Naive thymus-derived CD4-positive, alpha-beta T cell (primary cell): ENCODE data around the gene OR52L1. TPM values are rescaled to one million over a fixed set of nuclear protein-coding genes. Genes with fewer than 3 reads are reported as not detected.
A peak's percentile ranks its signal among the peaks of the same experiment; 100 is the strongest.

ENCODE experiments used
- ATAC-seq: fragments of 150-1000 bp; cut with Tn5 transposase; 2 replicates; pipeline ENCODE4 v1.10.0; 2021; ENCODE audit warnings: mild to moderate bottlenecking, moderate library complexity
- CTCF ChIA-PET: fragments of 350-600 bp; sonication (Branson Sonifier 250); formaldehyde crosslinking; loops from one replicate; lab custom pipeline; 2021; ENCODE audit warnings: antibody characterized with exemption; lab: Charles Lee
- POLR2A ChIA-PET: fragments of 350-600 bp; sonication (Branson Sonifier 250); formaldehyde crosslinking; loops from one replicate; lab custom pipeline; 2021; ENCODE audit warnings: antibody characterized with exemption, inconsistent platforms; lab: Charles Lee
- DNase-seq, 9 donors: peaks; one replicate each; pipeline versions ENCODE4 v3.0.0 to v3.0.0-alpha.2; 2020 to 2022; ENCODE audit warnings: mixed read lengths in 1 of 9
- H3K27ac ChIP-seq: one replicate; pipeline ENCODE4 v1.7.0; 2013; ENCODE audit warnings: mild to moderate bottlenecking, low read depth, low read length, moderate library complexity
- H3K27me3 ChIP-seq, 2 donors: one replicate each; pipeline ENCODE4 v1.7.0; 2013; ENCODE audit warnings: low read length in 2 of 2, mild to moderate bottlenecking in 2 of 2, moderate library complexity in 2 of 2; ENCODE audit not compliant: control insufficient read depth in 2 of 2, insufficient read depth in 2 of 2
- H3K36me3 ChIP-seq, 3 experiments: 1 replicate in 2 of 3; 2 replicates in 1 of 3; pipeline ENCODE4 v1.7.0; 2013; ENCODE audit warnings: low read length in 3 of 3, mild to moderate bottlenecking in 3 of 3, moderate library complexity in 1 of 3; ENCODE audit not compliant: insufficient read depth in 3 of 3, control insufficient read depth in 2 of 3
- H3K4me1 ChIP-seq, 2 donors: one replicate each; pipeline ENCODE4 v1.7.0; 2013; ENCODE audit warnings: low read length in 2 of 2, mild to moderate bottlenecking in 2 of 2, moderate library complexity in 1 of 2; ENCODE audit not compliant: control insufficient read depth in 2 of 2, insufficient read depth in 2 of 2
- H3K4me3 ChIP-seq: 2 replicates; pipeline ENCODE4 v1.7.0; 2013; ENCODE audit warnings: mild to moderate bottlenecking, low read length
- H3K9me3 ChIP-seq, 3 experiments: 1 replicate in 2 of 3; 2 replicates in 1 of 3; pipeline ENCODE4 v1.7.0; 2013; ENCODE audit warnings: low read length in 3 of 3; ENCODE audit not compliant: control insufficient read depth in 2 of 3
- H3K27ac Mint-ChIP-seq, 9 donors: one replicate each; pipeline ENCODE4 v1.8.0; 2020 to 2022; ENCODE audit warnings: mixed read lengths in 9 of 9, mild to moderate bottlenecking in 8 of 9, moderate library complexity in 5 of 9, inconsistent platforms in 2 of 9
- H3K27me3 Mint-ChIP-seq, 5 donors: one replicate each; pipeline ENCODE4 v1.8.0; 2021 to 2022; ENCODE audit warnings: mixed read lengths in 5 of 5, mild to moderate bottlenecking in 1 of 5
- H3K36me3 Mint-ChIP-seq, 5 donors: one replicate each; pipeline ENCODE4 v1.8.0; 2020 to 2022; ENCODE audit warnings: mixed read lengths in 5 of 5, mild to moderate bottlenecking in 3 of 5, inconsistent platforms in 1 of 5
- H3K4me1 Mint-ChIP-seq, 7 donors: one replicate each; pipeline ENCODE4 v1.8.0; 2020 to 2022; ENCODE audit warnings: mixed read lengths in 7 of 7, mild to moderate bottlenecking in 3 of 7, inconsistent platforms in 1 of 7
- H3K4me3 Mint-ChIP-seq, 10 donors: one replicate each; pipeline ENCODE4 v1.8.0; 2020 to 2022; ENCODE audit warnings: mild to moderate bottlenecking in 10 of 10, mixed read lengths in 10 of 10, moderate library complexity in 6 of 10, inconsistent platforms in 2 of 10
- H3K9me3 Mint-ChIP-seq, 11 donors: one replicate each; pipeline ENCODE4 v1.8.0; 2020 to 2022; ENCODE audit warnings: mixed read lengths in 11 of 11, mild to moderate bottlenecking in 4 of 11, inconsistent platforms in 1 of 11, moderate library complexity in 1 of 11
- intact Hi-C, 2 donors: fragments of 100-400 bp; cut with micrococcal nuclease; formaldehyde crosslinking; loops; one replicate each; pipeline ENCODE4 v1.15.1; 2023
- polyA plus RNA-seq, 2 donors: library from polyadenylated mRNA; unstranded; fragments of 300-500 nt; fragmentation: Illumina TruSeq; gene quantifications; one replicate each; pipeline ENCODE4 v1.2.3, GENCODE V29; 2021
- total RNA-seq, 6 experiments: library from RNA in 5 of 6; stranded (reverse) in 5 of 6; gene quantifications; 1 replicate in 5 of 6; 2 replicates in 1 of 6; pipeline ENCODE4 v1.2.3 and lab custom pipeline; 2021 to 2026

OR52L1 gene
- total RNA-seq = not detected
- polyA plus RNA-seq = not detected
- total RNA-seq (lab: John Stamatoyannopoulos, UW) = not detected

DNA sequence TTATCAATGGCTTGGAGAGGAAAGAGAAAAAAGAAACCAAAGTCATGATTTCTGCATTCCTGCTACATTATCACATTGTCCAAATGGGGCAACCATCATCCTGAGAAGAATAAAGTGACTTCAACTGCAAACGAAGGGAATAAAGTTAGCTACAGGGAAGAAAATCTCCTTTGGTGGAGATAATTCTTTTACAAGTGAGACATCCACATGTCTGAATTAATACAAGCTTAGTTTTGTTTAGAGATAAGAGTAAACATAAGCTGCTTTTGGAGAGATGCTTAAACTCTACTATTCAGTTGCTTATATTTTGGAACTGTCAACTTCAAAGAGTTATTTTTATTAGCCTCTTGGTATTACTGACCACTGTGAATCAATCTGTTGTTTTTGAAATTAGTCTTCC lies at the start of gene OR52L1:
TSS of gene OR52L1 (minus strand) at position 101 of the 400 bp plus-strand sequence. CDS start at position 46, 55 bp downstream.
- no peak for DNase-seq
- Mint-ChIP-seq H3K36me3 (peaks cover 0 to 3% (median 0%) of the 10 kb centered on the region in 5 donors), H3K9me3 (peaks cover 0 to 10% (median 2%) of the 10 kb centered on the region in 11 donors), H3K27ac (no peak within 1 kb of the TSS), H3K4me1 (no peaks in the 10 kb centered on the region), H3K4me3 (no peak within 1 kb of the TSS), H3K27me3 (peaks cover 12 to 66% (median 49%) of the 10 kb centered on the region in 5 donors)
- Histone ChIP-seq H3K27ac (no peak within 1 kb of the TSS), H3K27me3 (peaks cover 0 to 6% of the 10 kb centered on the region in 2 donors), H3K9me3 (no peaks in the 10 kb centered on the region), H3K4me3 (no peak within 1 kb of the TSS), H3K36me3 (no peaks in the 10 kb centered on the region), H3K4me1 (no peaks in the 10 kb centered on the region)
- intact Hi-C loops = no loop called here
- no peak for ATAC-seq
- POLR2A ChIA-PET = no interaction called here
- CTCF ChIA-PET = no interaction called here

DNA sequence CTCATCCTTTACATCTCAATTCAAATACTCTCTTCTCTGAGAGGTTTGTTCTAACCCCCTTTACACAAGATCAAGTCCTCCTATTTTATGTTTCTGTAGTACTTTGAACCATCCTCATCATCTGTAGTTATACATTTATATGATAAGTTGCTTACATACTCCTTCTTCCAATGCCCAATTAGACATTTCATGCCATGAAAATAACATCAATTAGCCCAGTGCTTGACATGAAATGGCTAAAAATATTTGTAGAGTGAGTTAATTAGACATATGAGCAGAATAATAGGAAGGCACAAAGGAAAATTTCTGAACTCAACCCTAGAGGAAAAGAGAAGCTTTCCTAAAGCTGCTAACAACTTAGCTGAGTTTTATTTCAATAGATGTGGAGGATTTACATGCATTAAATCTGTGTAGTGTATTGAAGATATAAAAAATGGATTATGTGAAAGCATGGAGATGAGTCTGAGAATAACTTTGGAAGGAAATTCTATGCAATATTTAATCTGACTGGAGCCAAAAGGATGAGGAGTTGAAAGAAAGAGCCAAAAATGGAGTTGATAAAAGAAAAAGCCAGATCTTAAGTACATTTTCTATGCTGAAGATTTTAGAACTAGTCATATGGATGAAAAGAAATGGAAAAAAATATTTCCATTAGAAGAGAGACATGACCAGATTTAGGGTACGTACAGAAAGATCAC lies 44.1 kb upstream of the OR52L1 start, which contains the start of gene OR56A1:
TSS of gene OR56A1 (minus strand) at position 51 of the 698 bp plus-strand sequence. CDS start 3,066 bp downstream, outside the sequence.
- ATAC-seq (no peak), DNase-seq (no peak)
- Mint-ChIP-seq H3K4me1 (no peaks in the 10 kb centered on the region), H3K27me3 (peaks cover 10 to 19% (median 15%) of the 10 kb centered on the region in 5 donors), H3K36me3 (no peaks in the 10 kb centered on the region), H3K9me3 (peaks cover 0 to 3% (median 0%) of the 10 kb centered on the region in 11 donors), H3K4me3 (no peak within 1 kb of the TSS), H3K27ac (no peak within 1 kb of the TSS)
- H3K36me3 ChIP-seq = no peaks in the 10 kb centered on the region
- H3K27ac ChIP-seq = no peak within 1 kb of the TSS
- no peak within 1 kb of the TSS for H3K4me3 ChIP-seq
- no peaks in the 10 kb centered on the region for H3K9me3 ChIP-seq
- no peaks in the 10 kb centered on the region for H3K27me3 ChIP-seq
- intact Hi-C loops = no loop called here
- ChIA-PET POLR2A (no interaction called here), CTCF (no interaction called here)
- H3K4me1 ChIP-seq = no peaks in the 10 kb centered on the region

DNA sequence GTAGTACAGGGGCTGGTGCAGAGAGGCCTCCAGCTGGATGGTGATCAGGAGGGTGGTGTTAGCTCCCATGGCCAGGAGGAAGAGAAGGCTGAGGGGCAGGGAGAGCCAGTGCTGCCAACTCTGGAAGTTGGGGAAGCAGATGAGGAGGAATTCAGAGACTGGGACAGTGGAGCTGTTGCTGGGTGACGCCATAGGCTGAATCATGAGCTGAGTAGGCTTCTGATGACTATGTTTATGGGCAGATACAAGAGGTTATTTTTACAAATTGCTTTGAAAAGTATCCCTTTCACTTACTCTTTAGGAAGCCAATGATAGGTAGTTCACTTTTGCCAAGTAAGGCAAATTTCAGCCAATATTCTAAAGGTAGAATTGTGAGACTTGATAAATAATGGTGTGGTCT lies 40.7 kb upstream of the OR52L1 start:
- ChIA-PET POLR2A (no interaction called here), CTCF (no interaction called here)
- H3K4me3 Mint-ChIP-seq = no peak overlapping the region
- no peak for DNase-seq
- H3K4me3 ChIP-seq = no peak overlapping the region
- no peaks in the 10 kb centered on the region for H3K27me3 ChIP-seq
- no peaks in the 10 kb centered on the region for H3K9me3 ChIP-seq
- intact Hi-C loops = no loop called here
- no peak overlapping the region for H3K27ac Mint-ChIP-seq
- peaks cover 21 to 41% (median 30%) of the 10 kb centered on the region in 5 donors for H3K27me3 Mint-ChIP-seq
- no peak for ATAC-seq
- peaks cover 0 to 3% (median 0%) of the 10 kb centered on the region in 11 donors for H3K9me3 Mint-ChIP-seq
- H3K4me1 ChIP-seq = no peaks in the 10 kb centered on the region
- H3K36me3 Mint-ChIP-seq = no peaks in the 10 kb centered on the region
- H3K27ac ChIP-seq = no peak overlapping the region
- H3K4me1 Mint-ChIP-seq = no peaks in the 10 kb centered on the region
- H3K36me3 ChIP-seq = no peaks in the 10 kb centered on the region

DNA sequence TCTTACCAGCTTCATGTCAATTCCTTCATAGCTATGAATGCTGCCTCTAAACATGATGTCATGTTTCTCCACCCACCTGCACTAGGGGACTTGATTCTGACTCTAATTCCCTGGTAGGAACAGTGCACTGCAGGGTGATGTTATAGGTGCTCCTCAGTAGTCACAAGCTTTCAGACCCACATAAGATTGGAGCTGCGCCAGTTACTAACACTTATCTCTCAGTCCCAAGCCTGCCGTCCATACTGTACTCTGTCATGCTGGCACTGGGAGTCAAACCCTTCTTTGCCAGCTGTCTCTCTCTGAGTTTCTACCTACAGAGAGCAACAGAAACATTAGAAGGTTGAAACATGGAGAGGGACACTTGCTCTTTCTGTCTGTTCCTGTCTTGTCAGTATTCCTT lies 38.3 kb upstream of the OR52L1 start:
- Histone ChIP-seq H3K9me3 (no peaks in the 10 kb centered on the region), H3K4me1 (no peaks in the 10 kb centered on the region), H3K27ac (no peak overlapping the region), H3K36me3 (no peaks in the 10 kb centered on the region), H3K4me3 (no peak overlapping the region), H3K27me3 (no peaks in the 10 kb centered on the region)
- Mint-ChIP-seq H3K4me3 (no peak overlapping the region), H3K27me3 (peaks cover 24 to 41% (median 30%) of the 10 kb centered on the region in 5 donors), H3K4me1 (no peaks in the 10 kb centered on the region), H3K36me3 (no peaks in the 10 kb centered on the region), H3K27ac (no peak overlapping the region), H3K9me3 (peaks cover 0 to 3% (median 0%) of the 10 kb centered on the region in 11 donors)
- intact Hi-C loops = no loop called here
- DNase-seq (no peak), ATAC-seq (no peak)
- ChIA-PET CTCF (no interaction called here), POLR2A (no interaction called here)

DNA sequence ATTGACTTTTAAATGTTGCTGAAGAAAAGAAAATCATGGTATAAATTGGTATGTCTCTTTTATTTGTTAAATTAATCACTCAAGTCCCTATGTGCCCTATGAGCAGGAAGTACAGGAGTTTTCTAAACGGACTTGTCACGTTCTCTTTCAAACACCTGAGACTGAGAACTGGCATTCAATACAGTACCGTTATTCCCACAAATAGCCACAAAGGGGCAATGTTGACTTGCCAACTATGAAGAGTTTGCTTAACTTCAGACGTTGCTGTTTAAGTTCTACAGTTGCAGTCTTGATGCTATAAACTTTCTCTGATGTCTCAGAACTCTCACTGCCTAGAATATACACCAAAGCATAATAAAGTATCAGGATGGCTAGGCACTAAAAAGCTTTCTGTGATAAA lies 36.2 kb upstream of the OR52L1 start:
- Histone ChIP-seq H3K27ac (no peak overlapping the region), H3K36me3 (no peaks in the 10 kb centered on the region), H3K4me3 (no peak overlapping the region), H3K27me3 (no peaks in the 10 kb centered on the region), H3K9me3 (no peaks in the 10 kb centered on the region), H3K4me1 (no peaks in the 10 kb centered on the region)
- DNase-seq (peak in 5 of 9 donors; percentile 10 to 31 (median 24)), ATAC-seq (peak; percentile 75)
- Mint-ChIP-seq H3K36me3 (no peaks in the 10 kb centered on the region), H3K27ac (no peak overlapping the region), H3K9me3 (peaks cover 0 to 3% (median 0%) of the 10 kb centered on the region in 11 donors), H3K4me3 (no peak overlapping the region), H3K4me1 (no peaks in the 10 kb centered on the region), H3K27me3 (peaks cover 30 to 50% (median 35%) of the 10 kb centered on the region in 5 donors)
- intact Hi-C loops = loop anchor here (1.0 to 2.0 kb wide), 4 partner anchors 293 to 482 kb away; no protein-coding TSS in a partner anchor
- POLR2A ChIA-PET = no interaction called here
- CTCF ChIA-PET = interaction anchor here (1.6 to 2.7 kb wide), 3 partner anchors 292 to 340 kb away, joined by 3 to 11 read pairs (median 7); no protein-coding TSS in a partner anchor

DNA sequence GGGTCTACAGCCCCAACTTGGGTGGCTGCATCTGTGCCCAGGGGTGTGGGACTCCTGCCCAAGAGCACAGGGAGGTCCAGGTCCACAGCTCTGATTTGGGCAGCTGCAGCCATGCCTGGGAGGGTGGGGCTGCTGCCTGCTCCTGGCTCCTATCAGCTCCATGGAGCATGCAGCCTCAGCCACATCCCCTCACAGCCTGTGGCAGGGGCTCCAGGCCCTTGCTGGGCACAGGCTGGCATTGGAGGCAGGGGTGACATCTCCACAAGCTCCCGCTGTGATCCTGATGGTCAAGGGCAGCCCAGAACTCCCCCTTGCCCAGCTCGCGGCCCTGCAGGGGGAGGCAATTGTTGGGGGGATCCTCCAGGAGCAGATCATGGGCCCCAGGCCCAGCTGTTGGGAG lies 26.3 kb upstream of the OR52L1 start:
- Mint-ChIP-seq H3K27me3 (peaks cover 4 to 45% (median 38%) of the 10 kb centered on the region in 5 donors), H3K27ac (no peak overlapping the region), H3K4me1 (no peaks in the 10 kb centered on the region), H3K9me3 (peaks cover 0 to 32% (median 6%) of the 10 kb centered on the region in 11 donors), H3K36me3 (peaks cover 0 to 14% (median 0%) of the 10 kb centered on the region in 5 donors), H3K4me3 (no peak overlapping the region)
- intact Hi-C loops = no loop called here
- peaks cover 0 to 5% (median 0%) of the 10 kb centered on the region in 3 experiments for H3K9me3 ChIP-seq
- H3K4me1 ChIP-seq = no peaks in the 10 kb centered on the region
- H3K36me3 ChIP-seq = no peaks in the 10 kb centered on the region
- DNase-seq (no peak), ATAC-seq (no peak)
- no peak overlapping the region for H3K27ac ChIP-seq
- CTCF ChIA-PET = no interaction called here
- POLR2A ChIA-PET = no interaction called here
- peaks cover 0 to 5% of the 10 kb centered on the region in 2 donors for H3K27me3 ChIP-seq
- H3K4me3 ChIP-seq = no peak overlapping the region
